Measurements from ENCODE around the gene BICDL1. TPM values are rescaled to one million over a fixed set of nuclear protein-coding genes. Genes with fewer than 3 reads are reported as not detected.

Gene BICDL1
- total RNA-seq, 1 donor, result not detected

DNA sequence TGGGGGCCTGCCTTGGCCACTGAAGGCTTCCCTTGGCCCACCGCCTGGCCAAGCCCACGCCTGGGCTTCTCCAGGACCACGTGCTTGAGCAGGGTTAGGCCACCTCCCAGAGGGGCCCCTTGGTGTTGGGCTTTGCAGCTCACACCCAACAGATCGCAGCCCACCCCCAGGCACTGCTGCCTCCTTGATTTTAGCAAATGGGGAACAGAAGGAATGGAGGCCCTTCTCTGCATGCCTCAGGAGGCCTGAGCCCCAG is 104.2 kb downstream of the BICDL1 start:
- no peak for TF ChIP-seq CTCF (IDR thresholded peaks at IDR 0.05; ENCODE audit: insufficient read depth, low read length)
- no peak for DNase-seq (ENCODE audit: low read depth)

GRCh38 chr12:120093592-120094355 is 104.7 kb downstream of the BICDL1 start:
- TF ChIP-seq CTCF (IDR thresholded peaks at IDR 0.05; ENCODE audit: insufficient read depth, low read length), result no peak
- H3K4me3 ChIP-seq (ENCODE audit: low read depth, low read length), result no peak overlapping the region
- no peak for DNase-seq (ENCODE audit: low read depth)

More for the DNA sequence above, 104.2 kb downstream of the BICDL1 start:
- H3K4me3 ChIP-seq (ENCODE audit: low read depth, low read length), result no peak overlapping the region

- H3K4me3 ChIP-seq (ENCODE audit: low read depth, low read length), result no peak overlapping the region
- DNase-seq (ENCODE audit: low read depth), result no peak
- TF ChIP-seq CTCF (IDR thresholded peaks at IDR 0.05; ENCODE audit: insufficient read depth, low read length), result no peak
Observed at GRCh38 chr12:120094485-120094884, 105.4 kb downstream of the BICDL1 start.

DNA sequence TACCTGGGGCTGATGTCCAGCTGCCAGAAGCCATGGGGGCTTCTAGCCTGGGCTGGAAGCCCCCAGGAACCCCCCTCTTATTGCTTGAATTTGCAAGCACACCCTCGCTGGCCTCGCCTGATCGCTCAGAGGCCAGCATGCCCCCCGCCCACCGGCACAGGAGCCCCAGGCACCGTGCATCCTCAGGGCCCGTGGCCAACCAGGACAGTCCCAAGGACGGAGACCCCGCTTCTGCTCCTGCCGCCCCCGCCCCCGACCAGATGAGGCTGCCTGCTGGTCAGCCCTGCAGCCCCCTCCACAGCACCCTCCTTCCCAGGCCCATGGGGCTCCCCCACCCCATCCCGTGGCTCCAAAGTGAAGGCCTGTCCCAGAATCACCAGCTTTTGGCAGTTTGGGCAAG is 106.3 kb downstream of the BICDL1 start:
- TF ChIP-seq CTCF (IDR thresholded peaks at IDR 0.05; ENCODE audit: insufficient read depth, low read length), result no peak
- no peak for DNase-seq (ENCODE audit: low read depth)
- H3K4me3 ChIP-seq (ENCODE audit: low read depth, low read length), result no peak overlapping the region

- H3K4me3 ChIP-seq (ENCODE audit: low read depth, low read length), result no peak overlapping the region
- no peak for DNase-seq (ENCODE audit: low read depth)
- no peak for TF ChIP-seq CTCF (IDR thresholded peaks at IDR 0.05; ENCODE audit: insufficient read depth, low read length)
Observed at GRCh38 chr12:120095736-120096135, 106.7 kb downstream of the BICDL1 start.

- DNase-seq (ENCODE audit: low read depth), result no peak
- TF ChIP-seq CTCF (IDR thresholded peaks at IDR 0.05; ENCODE audit: insufficient read depth, low read length), result no peak
- H3K4me3 ChIP-seq (ENCODE audit: low read depth, low read length), result no peak overlapping the region
Observed at GRCh38 chr12:120096671-120097202, 107.7 kb downstream of the BICDL1 start.
